NCI-H226 (cell line): ENCODE measurements around the gene NFIB.

Source experiments
- DNase-seq: peaks from one replicate; pipeline ENCODE4 v3.0.0-alpha.2; 2015

NFIB gene

GRCh38 chr9:14313951-14314423 is at the start of gene NFIB:
NFIB (minus strand) TSS chr9:14314141; CDS start chr9:14313511, 630 bp downstream.
- DNase-seq: no peak

GRCh38 chr9:14362175-14362574 is 48.2 kb upstream of the NFIB start:
- no peak for DNase-seq

DNA sequence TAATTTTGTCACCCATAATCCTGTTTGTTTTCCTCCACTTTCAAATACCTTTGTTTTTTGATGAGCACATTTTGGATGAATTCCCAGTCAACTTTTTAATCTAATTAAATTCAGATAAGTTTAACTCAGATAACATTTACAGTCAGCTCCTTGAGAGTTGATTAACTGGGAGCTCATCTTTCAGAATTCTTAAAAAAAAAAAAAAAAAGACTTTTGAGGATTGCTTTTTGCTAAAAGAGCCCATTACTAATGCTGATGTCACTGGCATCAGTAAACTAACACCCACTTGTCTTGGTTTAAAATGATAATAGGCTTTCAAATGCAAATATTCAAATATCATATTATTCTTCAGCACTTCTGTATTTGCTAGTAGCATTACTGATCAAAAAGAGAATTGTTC is 47.1 kb upstream of the NFIB start:
- DNase-seq: no peak

- DNase-seq: peak; percentile 37
These were observed 44.6 kb upstream of the NFIB start for GRCh38 chr9:14358523-14358922.

DNA sequence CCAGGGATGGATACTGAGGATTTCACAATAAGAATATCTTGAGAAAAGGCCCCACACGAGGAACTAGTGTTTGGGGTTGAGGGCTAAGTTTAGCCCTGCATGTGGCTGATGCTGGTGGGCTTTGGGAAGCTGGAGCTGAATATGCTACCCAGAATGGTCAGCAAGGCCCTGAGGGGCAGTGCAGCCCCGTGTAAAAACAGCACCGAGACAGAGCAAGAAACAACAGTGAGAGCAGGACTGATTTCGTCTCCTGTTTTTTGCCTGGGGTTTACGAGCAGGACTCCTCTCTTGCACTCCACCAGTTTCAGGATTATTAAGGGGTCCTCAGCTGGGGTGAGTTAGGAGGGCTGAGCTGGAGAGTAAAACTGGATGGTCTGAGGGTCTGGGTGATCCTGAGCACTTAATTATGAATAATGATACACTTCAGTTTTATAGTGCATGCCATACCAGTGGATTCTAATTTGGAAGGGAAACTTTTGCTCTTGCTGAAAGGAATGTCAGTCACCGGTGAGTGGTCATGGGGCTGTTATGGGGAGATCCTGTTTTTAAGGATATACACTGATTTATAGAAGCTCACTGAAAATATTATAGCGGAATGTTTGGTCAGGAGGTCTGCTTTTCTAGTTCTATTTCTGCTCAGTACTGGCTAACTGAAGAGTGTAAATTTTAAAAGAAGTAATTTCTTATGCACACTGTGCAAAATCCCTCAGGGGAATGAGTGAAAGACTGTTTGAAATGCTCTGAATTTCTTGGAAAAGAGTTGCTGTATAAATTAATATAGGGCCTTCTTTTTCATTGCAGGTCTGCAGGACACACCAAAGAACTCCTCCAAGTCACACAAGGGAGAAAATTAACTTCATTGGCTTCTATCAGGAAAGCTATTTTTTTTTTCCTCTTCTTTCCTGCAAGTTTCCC is 42.7 kb upstream of the NFIB start:
- no peak for DNase-seq

- no peak for DNase-seq
These were observed 40.3 kb upstream of the NFIB start for GRCh38 chr9:14354201-14354600.

- peak; percentile 59 for DNase-seq
These were observed 39.5 kb upstream of the NFIB start for GRCh38 chr9:14353222-14354056.

DNA sequence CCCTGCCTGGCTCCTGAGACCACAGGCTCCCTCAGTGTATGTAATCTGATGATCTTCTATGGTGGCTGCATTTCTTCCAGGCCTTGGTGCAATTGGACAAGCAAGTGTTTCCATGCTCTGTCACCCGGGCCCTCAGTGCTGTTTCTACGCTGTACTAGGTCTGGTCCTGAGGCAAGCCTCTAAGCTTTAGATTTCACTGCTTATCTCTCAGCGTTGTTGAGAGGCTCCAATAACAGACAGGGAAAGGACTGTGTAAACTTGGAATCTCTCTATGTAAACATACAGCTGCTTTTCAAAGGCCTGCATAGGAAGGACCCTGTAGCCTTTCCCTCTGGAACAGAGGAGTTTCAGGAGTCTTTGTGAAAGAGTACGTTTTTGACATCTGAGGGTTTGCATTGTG is 38.6 kb upstream of the NFIB start:
- DNase-seq: no peak

GRCh38 chr9:14351221-14351836 is 37.4 kb upstream of the NFIB start:
- DNase-seq: no peak

DNA sequence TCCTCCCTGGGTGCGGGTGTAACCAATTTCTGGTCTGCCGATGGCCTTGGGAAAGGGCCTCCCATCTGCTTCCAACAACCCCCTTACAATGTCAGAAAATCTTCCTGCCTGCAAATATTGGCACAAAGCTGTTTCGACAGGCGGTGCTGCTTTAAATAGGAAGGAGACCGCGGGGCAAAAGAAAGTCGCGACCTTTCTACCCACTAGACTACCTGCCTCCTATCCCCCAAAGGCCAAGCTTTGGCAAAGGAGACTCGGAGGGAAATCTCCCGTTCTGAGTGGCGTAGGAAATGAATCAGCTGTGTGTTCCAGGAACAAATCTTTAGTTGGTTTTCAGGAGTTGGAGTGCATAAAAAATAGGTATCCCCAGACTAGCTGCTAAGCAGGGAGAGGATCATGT is 36.8 kb upstream of the NFIB start:
- no peak for DNase-seq

GRCh38 chr9:14350349-14350728 is 36.4 kb upstream of the NFIB start:
- DNase-seq: no peak

DNA sequence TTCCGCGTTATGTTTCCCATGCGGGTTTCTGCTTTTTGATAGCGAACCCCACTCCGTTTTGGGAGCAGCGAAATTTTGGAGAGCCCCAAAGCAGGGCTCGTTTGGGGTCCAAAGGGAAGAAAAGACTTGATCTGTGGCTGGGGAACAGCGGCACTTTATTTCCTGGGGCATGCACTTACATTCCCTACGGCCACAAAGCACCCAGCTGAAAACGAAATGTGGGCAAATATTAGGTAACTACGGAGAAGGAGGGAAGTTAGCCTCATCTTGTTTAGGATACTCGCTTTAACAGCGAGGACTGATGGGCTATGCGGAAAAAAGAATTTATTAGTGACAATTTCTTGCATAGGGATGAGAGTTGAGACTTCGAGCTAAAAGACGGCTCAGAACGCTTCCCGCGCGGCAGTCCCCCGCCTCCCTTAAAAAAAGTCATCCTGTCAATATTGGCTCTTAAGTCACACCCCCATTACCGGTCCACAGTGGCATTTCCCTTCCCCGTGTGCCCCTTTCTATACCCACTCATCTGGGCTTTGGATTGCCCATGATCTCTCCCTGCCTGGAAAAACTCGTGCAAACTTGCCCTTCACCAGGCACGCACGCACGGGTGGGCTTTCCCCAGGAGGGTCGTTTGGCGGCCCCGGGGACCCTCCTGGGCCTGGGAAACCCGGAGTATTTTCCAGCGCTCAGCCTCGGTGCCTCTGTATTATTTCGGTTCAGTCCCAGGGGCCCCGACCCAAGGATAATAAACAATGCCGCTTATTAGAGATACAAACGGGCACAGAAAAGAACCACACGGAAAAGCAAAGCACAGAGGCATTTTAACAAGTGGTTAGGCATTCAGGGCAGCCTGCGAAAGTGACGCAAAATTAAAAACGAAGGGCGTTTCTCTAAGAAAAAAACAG is 35.8 kb upstream of the NFIB start:
- no peak for DNase-seq

DNA sequence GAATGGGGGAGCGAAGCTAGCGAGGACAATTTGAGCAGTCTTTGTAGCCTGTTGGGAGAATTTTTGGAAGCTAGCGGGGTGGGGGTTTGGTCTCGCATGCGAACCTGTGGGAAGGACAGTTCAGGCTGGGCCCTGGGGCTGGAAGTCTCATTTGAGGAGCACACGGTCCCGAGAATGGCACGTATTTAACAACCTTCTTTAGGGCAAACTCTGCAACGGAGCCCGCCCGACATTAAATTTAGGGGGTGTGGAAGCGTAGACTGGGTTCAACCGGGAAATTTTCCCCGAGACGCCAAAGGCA is 35.2 kb upstream of the NFIB start:
- DNase-seq: no peak

GRCh38 chr9:14348373-14349145 is 34.6 kb upstream of the NFIB start:
- no peak for DNase-seq

- DNase-seq: no peak
These were observed 34.1 kb upstream of the NFIB start for GRCh38 chr9:14348123-14348372.

DNA sequence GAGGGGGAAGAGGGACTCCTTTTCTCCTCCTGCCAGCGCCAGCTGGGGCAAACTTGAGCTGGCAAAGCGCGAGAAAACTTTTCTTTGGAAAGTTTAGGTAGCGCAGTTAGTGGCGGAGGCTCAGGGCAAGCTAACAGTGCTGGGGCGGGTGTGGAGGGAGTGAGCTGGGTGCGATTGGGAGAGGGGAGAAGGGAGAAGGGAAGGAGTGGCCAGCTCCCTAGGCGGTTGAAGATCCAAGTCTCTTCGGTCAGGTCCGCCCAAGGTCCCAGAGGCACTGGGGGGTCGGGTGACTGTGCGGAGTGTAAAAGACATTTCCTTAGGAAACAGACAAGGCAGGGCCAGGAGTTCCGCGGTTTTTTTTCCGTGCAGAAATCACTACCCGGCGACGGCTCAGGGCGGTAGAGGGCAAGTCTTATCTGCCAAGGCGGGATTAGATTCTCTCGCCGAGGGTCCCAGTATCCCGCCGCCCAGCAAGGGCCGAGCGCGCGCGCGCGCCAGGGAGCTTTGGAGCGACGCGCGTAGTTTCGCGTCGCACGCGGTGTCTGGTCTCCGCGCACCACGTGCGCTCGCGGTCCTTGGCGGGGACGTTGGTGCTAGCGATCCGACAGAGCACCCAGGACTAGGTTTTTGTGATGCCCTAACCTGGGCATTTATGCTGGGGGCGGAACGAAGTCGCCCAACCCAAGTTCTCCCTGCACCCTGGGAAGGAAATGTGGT is 33.6 kb upstream of the NFIB start:
- DNase-seq: no peak

- DNase-seq: no peak
These were observed 33.0 kb upstream of the NFIB start for GRCh38 chr9:14346811-14347405.

DNA sequence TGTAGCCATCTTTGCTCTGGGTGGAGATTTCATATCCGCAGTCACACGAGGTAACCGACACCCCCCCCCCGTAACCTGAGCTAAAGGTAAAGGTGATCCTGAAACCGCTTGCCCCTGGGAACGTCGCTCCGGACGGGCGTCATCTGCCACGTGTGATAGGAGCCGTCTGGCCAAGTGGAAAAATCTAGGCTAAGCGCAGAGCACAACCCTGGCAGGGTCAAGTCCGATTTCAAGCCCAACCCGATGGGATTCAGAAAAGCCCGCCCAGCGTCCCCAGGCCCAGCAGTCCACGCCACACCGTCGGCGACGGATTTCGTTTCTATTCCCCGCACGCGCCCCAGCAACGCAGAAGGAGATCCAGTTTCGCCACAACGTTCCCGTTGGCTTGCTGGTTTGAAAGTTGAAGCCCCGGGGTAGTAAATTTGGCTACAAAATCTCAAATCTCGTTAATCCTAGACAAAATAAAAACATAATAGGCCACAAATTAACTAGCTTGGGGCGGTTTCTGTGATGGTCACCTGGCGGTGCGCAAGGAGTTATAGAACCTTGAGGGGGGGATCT is 32.4 kb upstream of the NFIB start:
- no peak for DNase-seq

- no peak for DNase-seq
These were observed 31.7 kb upstream of the NFIB start for GRCh38 chr9:14345354-14346230.

DNA sequence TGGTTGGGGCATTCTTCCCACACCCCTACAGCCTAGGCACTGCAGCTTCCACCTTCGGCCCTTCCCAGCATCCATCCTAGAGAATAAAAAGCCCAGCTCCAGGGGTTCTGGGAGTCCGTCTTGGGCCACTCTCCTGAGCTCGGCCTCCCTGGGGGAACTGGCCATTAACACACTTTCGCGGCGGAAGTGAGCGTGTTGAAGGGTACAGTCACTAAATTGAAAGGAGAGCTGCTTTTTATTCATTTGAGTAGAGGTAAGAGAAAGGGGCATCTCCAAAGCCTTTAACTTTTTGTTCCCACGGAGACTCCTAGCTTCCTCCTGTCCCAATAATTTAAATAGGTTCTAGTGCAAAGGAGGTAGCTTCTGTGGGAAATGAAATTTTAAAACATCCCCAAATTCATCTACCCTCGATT is 31.0 kb upstream of the NFIB start:
- no peak for DNase-seq
